Gastroesophageal sphincter (tissue), 3 donors: ENCODE measurements around the gene TDP1.

Experiments used
- CTCF ChIP-seq, 4 experiments: fragments of 200-600 bp in 2 of 4; fragments of 450-650 bp in 2 of 4; sonication (generic) in 1 of 4; IDR thresholded peaks; one replicate each; pipeline ENCODE4 v1.5.1; 2017 to 2019; ENCODE audit warnings: antibody characterized with exemption in 4 of 4, mild to moderate bottlenecking in 2 of 4, moderate library complexity in 2 of 4
- EP300 ChIP-seq: sonication (generic); formaldehyde crosslinking; IDR thresholded peaks from one replicate; pipeline ENCODE4 v1.6.1; 2017; ENCODE audit warnings: antibody characterized with exemption, mild to moderate bottlenecking
- POLR2A ChIP-seq, 2 donors: fragments of 450-650 bp; IDR thresholded peaks; one replicate each; pipeline ENCODE4 v1.6.1; 2017; ENCODE audit warnings: antibody characterized with exemption in 2 of 2, mild to moderate bottlenecking in 2 of 2, moderate library complexity in 1 of 2
- POLR2AphosphoS5 ChIP-seq: sonication (generic); formaldehyde crosslinking; IDR thresholded peaks from one replicate; pipeline ENCODE4 v1.6.1; 2017; ENCODE audit warnings: antibody characterized with exemption

- no peak for TF ChIP-seq EP300
- TF ChIP-seq CTCF (IDR thresholded peaks at IDR 0.05), result no peak
- TF ChIP-seq POLR2A (IDR thresholded peaks at IDR 0.05), result no peak
- no peak for TF ChIP-seq POLR2AphosphoS5
These were observed 46.1 kb upstream of the TDP1 start for GRCh38 chr14:89909586-89909985.
